ENCODE measurements around the gene SIRT4.
"Not testable (repeated sequence)": the region's sequence is repeated elsewhere in the genome, so short reads cannot be mapped to it uniquely, and the experiment has no call there.

Gene SIRT4

GRCh38 chr12:120335447-120335846, 33.3 kb downstream of the SIRT4 start:
- DNase-seq (ENCODE audit: low read depth): not testable (repeated sequence)

GRCh38 chr12:120336392-120336791, 34.3 kb downstream of the SIRT4 start:
- not testable (repeated sequence) for DNase-seq (ENCODE audit: low read depth)

- no peak for DNase-seq (ENCODE audit: low read depth)
Measured at GRCh38 chr12:120337730-120338129, 35.6 kb downstream of the SIRT4 start.

- no peak for DNase-seq (ENCODE audit: low read depth)
Measured at GRCh38 chr12:120339256-120339655, 37.1 kb downstream of the SIRT4 start.

GRCh38 chr12:120342175-120343038, 40.3 kb downstream of the SIRT4 start:
- DNase-seq (ENCODE audit: low read depth): no peak

- no peak for DNase-seq (ENCODE audit: low read depth)
Measured at GRCh38 chr12:120343039-120343537, 41.0 kb downstream of the SIRT4 start.

- no peak for DNase-seq (ENCODE audit: low read depth)
Measured at GRCh38 chr12:120343692-120344091, 41.6 kb downstream of the SIRT4 start.

GRCh38 chr12:120346031-120346430, 43.9 kb downstream of the SIRT4 start:
- no peak for DNase-seq (ENCODE audit: low read depth)

GRCh38 chr12:120346681-120347080, 44.6 kb downstream of the SIRT4 start:
- no peak for DNase-seq (ENCODE audit: low read depth)

GRCh38 chr12:120347766-120348165, 45.6 kb downstream of the SIRT4 start:
- DNase-seq (ENCODE audit: low read depth): no peak

GRCh38 chr12:120350576-120351350, 48.6 kb downstream of the SIRT4 start:
- no peak for DNase-seq (ENCODE audit: low read depth)

GRCh38 chr12:120352117-120352516, 50.0 kb downstream of the SIRT4 start:
- no peak for DNase-seq (ENCODE audit: low read depth)

GRCh38 chr12:120353136-120353535, 51.0 kb downstream of the SIRT4 start:
- DNase-seq (ENCODE audit: low read depth): no peak

GRCh38 chr12:120353556-120354317, 51.6 kb downstream of the SIRT4 start:
- DNase-seq (ENCODE audit: low read depth): no peak

- DNase-seq (ENCODE audit: low read depth): peak; percentile 57
Measured at GRCh38 chr12:120356567-120357030, 54.5 kb downstream of the SIRT4 start.

- no peak for DNase-seq (ENCODE audit: low read depth)
Measured at GRCh38 chr12:120357104-120357503, 55.0 kb downstream of the SIRT4 start.

- DNase-seq (ENCODE audit: low read depth): no peak
Measured at GRCh38 chr12:120358412-120359100, 56.4 kb downstream of the SIRT4 start.

- DNase-seq (ENCODE audit: low read depth): no peak
Measured at GRCh38 chr12:120359128-120359527, 57.0 kb downstream of the SIRT4 start.

- no peak for DNase-seq (ENCODE audit: low read depth)
Measured at GRCh38 chr12:120361506-120362208, 59.5 kb downstream of the SIRT4 start.

Data from stimulated activated CD8-positive, alpha-beta memory T cell treated with anti-CD3 and anti-CD28 coated beads, Interleukin-7, amount 100 ng/mL, for 24 hours (primary cell).